ENCODE data around the gene SRGAP2.
"Not testable (repeated sequence)": the region's sequence is repeated elsewhere in the genome, so short reads cannot be mapped to it uniquely, and the experiment has no call there.

- TF ChIP-seq, protein P1, sequence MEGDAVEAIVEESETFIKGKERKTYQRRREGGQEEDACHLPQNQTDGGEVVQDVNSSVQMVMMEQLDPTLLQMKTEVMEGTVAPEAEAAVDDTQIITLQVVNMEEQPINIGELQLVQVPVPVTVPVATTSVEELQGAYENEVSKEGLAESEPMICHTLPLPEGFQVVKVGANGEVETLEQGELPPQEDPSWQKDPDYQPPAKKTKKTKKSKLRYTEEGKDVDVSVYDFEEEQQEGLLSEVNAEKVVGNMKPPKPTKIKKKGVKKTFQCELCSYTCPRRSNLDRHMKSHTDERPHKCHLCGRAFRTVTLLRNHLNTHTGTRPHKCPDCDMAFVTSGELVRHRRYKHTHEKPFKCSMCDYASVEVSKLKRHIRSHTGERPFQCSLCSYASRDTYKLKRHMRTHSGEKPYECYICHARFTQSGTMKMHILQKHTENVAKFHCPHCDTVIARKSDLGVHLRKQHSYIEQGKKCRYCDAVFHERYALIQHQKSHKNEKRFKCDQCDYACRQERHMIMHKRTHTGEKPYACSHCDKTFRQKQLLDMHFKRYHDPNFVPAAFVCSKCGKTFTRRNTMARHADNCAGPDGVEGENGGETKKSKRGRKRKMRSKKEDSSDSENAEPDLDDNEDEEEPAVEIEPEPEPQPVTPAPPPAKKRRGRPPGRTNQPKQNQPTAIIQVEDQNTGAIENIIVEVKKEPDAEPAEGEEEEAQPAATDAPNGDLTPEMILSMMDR (conservative IDR thresholded peaks at IDR 0.05; ENCODE audit: low read depth, low read length): not testable (repeated sequence)
- TF ChIP-seq POLR2A (IDR thresholded peaks at IDR 0.05; ENCODE audit: low read depth, low read length); FOS (IDR thresholded peaks at IDR 0.05; ENCODE audit: low read depth, low read length); ELK1 (IDR thresholded peaks at IDR 0.05; ENCODE audit: borderline replicate concordance, low read depth, low read length); RAD21 (IDR thresholded peaks at IDR 0.05; ENCODE audit: low read length); MAFK (IDR thresholded peaks at IDR 0.05; ENCODE audit: low read depth, low read length); RFX5 (IDR thresholded peaks at IDR 0.05; ENCODE audit: low read depth, low read length): not testable (repeated sequence)
Measured at GRCh38 chr1:206185778-206186177, 17.6 kb upstream of the SRGAP2 start.

All from IMR-90 (cell line).